Fibroblast of skin of scalp (primary cell): ENCODE measurements around the gene FOXG1. TPM values are rescaled to one million over a fixed set of nuclear protein-coding genes. Genes with fewer than 3 reads are reported as not detected.

Source experiments
- DNase-seq: peaks from one replicate; pipeline ENCODE4 v3.0.0-alpha.2; 2013
- polyA plus RNA-seq, 2 experiments: library from polyadenylated mRNA; unstranded; fragments of 120-200 nt; gene quantifications; one replicate each; pipeline ENCODE4 v1.2.1, GENCODE V29; 2013; ENCODE audit not compliant: insufficient read length in 2 of 2

Gene FOXG1
- not detected for polyA plus RNA-seq (2013, experiment 1 of 2; ENCODE audit: insufficient read length)
- polyA plus RNA-seq (2013, experiment 2 of 2; ENCODE audit: insufficient read length) = 0.06 TPM

GRCh38 chr14:28766469-28766955 is at the start of gene FOXG1:
Gene FOXG1 (plus strand): TSS chr14:28766787. CDS start chr14:28767280, 493 bp downstream.
- no peak for DNase-seq

GRCh38 chr14:28719130-28719529 is 47.5 kb upstream of the FOXG1 start:
- DNase-seq = no peak

GRCh38 chr14:28731358-28731757 is 35.2 kb upstream of the FOXG1 start:
- no peak for DNase-seq

GRCh38 chr14:28742171-28742846 is 24.3 kb upstream of the FOXG1 start:
- peak; percentile 14 for DNase-seq

GRCh38 chr14:28744126-28744525 is 22.5 kb upstream of the FOXG1 start:
- DNase-seq = no peak

- DNase-seq = no peak
Measured at GRCh38 chr14:28745176-28745575, 21.4 kb upstream of the FOXG1 start.

GRCh38 chr14:28746247-28746646 is 20.3 kb upstream of the FOXG1 start:
- DNase-seq = no peak

GRCh38 chr14:28751467-28752058 is 15.0 kb upstream of the FOXG1 start:
- DNase-seq = peak; percentile 50

GRCh38 chr14:28754209-28754985 is 12.2 kb upstream of the FOXG1 start:
- peak; percentile 49 for DNase-seq

- no peak for DNase-seq
Measured at GRCh38 chr14:28755198-28755815, 11.3 kb upstream of the FOXG1 start.

GRCh38 chr14:28755884-28756268 is 10.7 kb upstream of the FOXG1 start:
- no peak for DNase-seq

- no peak for DNase-seq
Measured at GRCh38 chr14:28756269-28756883, 10.2 kb upstream of the FOXG1 start.

- DNase-seq = peak; percentile 43
Measured at GRCh38 chr14:28756884-28757570, 9.6 kb upstream of the FOXG1 start.

GRCh38 chr14:28757786-28758185 is 8.8 kb upstream of the FOXG1 start:
- DNase-seq = no peak

- no peak for DNase-seq
Measured at GRCh38 chr14:28758253-28758884, 8.2 kb upstream of the FOXG1 start.

- DNase-seq = no peak
Measured at GRCh38 chr14:28758885-28759652, 7.5 kb upstream of the FOXG1 start.

- DNase-seq = no peak
Measured at GRCh38 chr14:28759653-28760313, 6.8 kb upstream of the FOXG1 start.

- no peak for DNase-seq
Measured at GRCh38 chr14:28760431-28760996, 6.1 kb upstream of the FOXG1 start.
